MM.1S (cell line): ENCODE data around the gene BPIFB2.

Source experiments
- DNase-seq: peaks from one replicate; pipeline ENCODE4 v3.0.0-alpha.2; 2015
- H2AFZ ChIP-seq: fragments of 300-600 bp; sonication (generic); 2 replicates; pipeline ENCODE4 v1.6.0; 2016; ENCODE audit warnings: antibody characterized with exemption, low read length
- H3F3A ChIP-seq: fragments of 300-600 bp; sonication (generic); 2 replicates; pipeline ENCODE4 v1.6.1; 2016; ENCODE audit warnings: mild to moderate bottlenecking, antibody characterized with exemption, low read length, moderate library complexity, mixed read lengths; ENCODE audit not compliant: insufficient read depth
- H3K27ac ChIP-seq: fragments of 300-600 bp; sonication (generic); 2 replicates; pipeline ENCODE4 v1.5.1; 2016; ENCODE audit warnings: mild to moderate bottlenecking, low read length
- H3K27me3 ChIP-seq: fragments of 300-600 bp; sonication (generic); replicated peaks from 2 replicates; pipeline ENCODE4 v1.6.0; 2016; ENCODE audit warnings: low read length; ENCODE audit not compliant: insufficient read depth
- H3K36me3 ChIP-seq: fragments of 300-600 bp; sonication (generic); replicated peaks from 2 replicates; pipeline ENCODE4 v1.6.1; 2016; ENCODE audit warnings: mild to moderate bottlenecking, low read length, mixed read lengths; ENCODE audit not compliant: insufficient read depth
- H3K4me1 ChIP-seq: fragments of 300-600 bp; sonication (generic); 2 replicates; pipeline ENCODE4 v1.6.1; 2016; ENCODE audit warnings: low read length, mixed read lengths
- H3K4me2 ChIP-seq: fragments of 300-600 bp; sonication (generic); 2 replicates; pipeline ENCODE4 v1.6.0; 2016; ENCODE audit warnings: low read depth, low read length
- H3K4me3 ChIP-seq: fragments of 300-600 bp; sonication (generic); 2 replicates; pipeline ENCODE4 v1.5.1; 2016; ENCODE audit warnings: low read length, mixed read lengths
- H3K79me2 ChIP-seq: fragments of 300-600 bp; sonication (generic); 2 replicates; pipeline ENCODE4 v1.6.1; 2016; ENCODE audit warnings: mixed run types, low read length, mixed read lengths
- H3K9ac ChIP-seq: fragments of 300-600 bp; sonication (generic); 2 replicates; pipeline ENCODE4 v1.6.1; 2016; ENCODE audit warnings: low read length, mixed read lengths
- H3K9me2 ChIP-seq: fragments of 300-600 bp; sonication (generic); replicated peaks from 2 replicates; pipeline ENCODE4 v1.6.1; 2016; ENCODE audit warnings: mild to moderate bottlenecking, low read length, mixed read lengths; ENCODE audit not compliant: insufficient read depth
- H3K9me3 ChIP-seq: fragments of 300-600 bp; sonication (generic); replicated peaks from 2 replicates; pipeline ENCODE4 v1.6.1; 2016; ENCODE audit warnings: mild to moderate bottlenecking, low read length, mixed read lengths; ENCODE audit not compliant: insufficient read depth
- H4K20me1 ChIP-seq: fragments of 300-600 bp; sonication (generic); 2 replicates; pipeline ENCODE4 v1.6.1; 2016; ENCODE audit warnings: mild to moderate bottlenecking, low read length, moderate library complexity, mixed read lengths; ENCODE audit not compliant: insufficient read depth
- EZH2 ChIP-seq: fragments of 300-600 bp; sonication (generic); optimal IDR thresholded peaks from 2 replicates; pipeline ENCODE3; 2017; ENCODE audit warnings: low read depth, mild to moderate bottlenecking, antibody characterized with exemption, low read length, mixed read lengths
- EZH2phosphoT487 ChIP-seq: fragments of 300-600 bp; sonication (generic); IDR thresholded peaks from 2 replicates; pipeline ENCODE4 v1.6.1; 2018; ENCODE audit warnings: antibody characterized with exemption, low read length
- TF ChIP-seq, protein P1 (sequence below): fragments of 300-600 bp; sonication (generic); IDR thresholded peaks from 2 replicates; pipeline ENCODE4 v1.5.1; 2016; ENCODE audit warnings: antibody characterized with exemption, low read length, mixed read lengths

The BPIFB2 gene, protein sequence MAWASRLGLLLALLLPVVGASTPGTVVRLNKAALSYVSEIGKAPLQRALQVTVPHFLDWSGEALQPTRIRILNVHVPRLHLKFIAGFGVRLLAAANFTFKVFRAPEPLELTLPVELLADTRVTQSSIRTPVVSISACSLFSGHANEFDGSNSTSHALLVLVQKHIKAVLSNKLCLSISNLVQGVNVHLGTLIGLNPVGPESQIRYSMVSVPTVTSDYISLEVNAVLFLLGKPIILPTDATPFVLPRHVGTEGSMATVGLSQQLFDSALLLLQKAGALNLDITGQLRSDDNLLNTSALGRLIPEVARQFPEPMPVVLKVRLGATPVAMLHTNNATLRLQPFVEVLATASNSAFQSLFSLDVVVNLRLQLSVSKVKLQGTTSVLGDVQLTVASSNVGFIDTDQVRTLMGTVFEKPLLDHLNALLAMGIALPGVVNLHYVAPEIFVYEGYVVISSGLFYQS

DNA sequence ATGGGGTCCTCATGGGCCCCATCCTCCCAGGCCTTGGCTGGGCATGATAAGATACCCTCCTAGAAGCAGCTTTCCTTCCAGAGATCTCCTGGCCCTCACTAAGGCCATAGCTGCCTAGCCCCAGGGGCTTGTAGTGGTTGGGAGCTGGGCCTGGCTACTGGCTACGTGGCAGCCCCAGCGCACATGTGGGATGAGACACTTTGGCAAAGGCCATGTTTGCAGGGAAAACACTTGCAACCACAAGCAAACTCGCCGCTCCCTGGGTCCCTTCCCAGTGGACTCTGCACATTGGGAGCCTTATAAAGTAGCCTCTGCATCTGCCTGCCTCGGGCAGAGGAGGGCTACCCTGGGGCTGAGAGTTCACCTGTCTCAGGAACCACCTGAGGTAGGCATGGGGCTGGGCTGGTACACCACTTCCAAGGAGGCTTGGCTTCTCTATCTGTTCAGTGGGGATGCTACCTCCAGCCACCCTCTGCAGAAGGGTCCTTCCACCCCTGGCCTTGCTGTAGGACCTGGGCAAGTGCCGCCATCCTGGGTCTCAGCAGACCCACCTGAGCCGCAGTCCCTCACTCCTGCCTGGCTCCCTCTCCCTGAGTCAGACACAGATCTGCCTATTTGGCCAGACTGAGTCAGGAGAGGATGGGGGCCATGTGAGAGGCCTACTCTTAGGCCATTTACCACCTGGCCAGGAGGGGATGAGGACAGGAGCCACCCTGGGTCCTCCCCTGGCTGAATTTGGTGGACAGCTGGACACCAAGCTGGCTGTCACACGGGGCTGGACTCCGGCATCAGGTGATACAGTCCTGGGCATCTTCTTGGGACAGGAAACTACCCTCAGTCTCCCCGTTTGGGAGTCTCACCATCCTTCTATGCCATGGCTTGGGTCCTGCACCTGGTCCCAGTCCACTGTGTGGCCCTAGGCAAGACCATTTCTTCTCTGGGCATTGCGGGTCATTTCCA lies at the start of gene BPIFB2:
TSS of gene BPIFB2 (plus strand) at position 329 of the 960 bp plus-strand sequence. CDS start 871 bp downstream, outside the sequence.
- Histone ChIP-seq H3K27me3 (peaks cover 56% of the 10 kb centered on the region), H2AFZ (no peak within 1 kb of the TSS), H3K4me2 (no peak within 1 kb of the TSS), H3K9ac (no peak within 1 kb of the TSS), H3K4me1 (no peaks in the 10 kb centered on the region), H4K20me1 (no peaks in the 10 kb centered on the region), H3K27ac (no peak within 1 kb of the TSS), H3K79me2 (no peaks in the 10 kb centered on the region), H3K9me3 (no peaks in the 10 kb centered on the region), H3K9me2 (no peaks in the 10 kb centered on the region), H3F3A (no peaks in the 10 kb centered on the region), H3K4me3 (no peak within 1 kb of the TSS), H3K36me3 (no peaks in the 10 kb centered on the region)
- no peak for DNase-seq
- TF ChIP-seq, protein P1, sequence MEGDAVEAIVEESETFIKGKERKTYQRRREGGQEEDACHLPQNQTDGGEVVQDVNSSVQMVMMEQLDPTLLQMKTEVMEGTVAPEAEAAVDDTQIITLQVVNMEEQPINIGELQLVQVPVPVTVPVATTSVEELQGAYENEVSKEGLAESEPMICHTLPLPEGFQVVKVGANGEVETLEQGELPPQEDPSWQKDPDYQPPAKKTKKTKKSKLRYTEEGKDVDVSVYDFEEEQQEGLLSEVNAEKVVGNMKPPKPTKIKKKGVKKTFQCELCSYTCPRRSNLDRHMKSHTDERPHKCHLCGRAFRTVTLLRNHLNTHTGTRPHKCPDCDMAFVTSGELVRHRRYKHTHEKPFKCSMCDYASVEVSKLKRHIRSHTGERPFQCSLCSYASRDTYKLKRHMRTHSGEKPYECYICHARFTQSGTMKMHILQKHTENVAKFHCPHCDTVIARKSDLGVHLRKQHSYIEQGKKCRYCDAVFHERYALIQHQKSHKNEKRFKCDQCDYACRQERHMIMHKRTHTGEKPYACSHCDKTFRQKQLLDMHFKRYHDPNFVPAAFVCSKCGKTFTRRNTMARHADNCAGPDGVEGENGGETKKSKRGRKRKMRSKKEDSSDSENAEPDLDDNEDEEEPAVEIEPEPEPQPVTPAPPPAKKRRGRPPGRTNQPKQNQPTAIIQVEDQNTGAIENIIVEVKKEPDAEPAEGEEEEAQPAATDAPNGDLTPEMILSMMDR: no peak
- no peak for TF ChIP-seq EZH2
- TF ChIP-seq EZH2phosphoT487: no peak

DNA sequence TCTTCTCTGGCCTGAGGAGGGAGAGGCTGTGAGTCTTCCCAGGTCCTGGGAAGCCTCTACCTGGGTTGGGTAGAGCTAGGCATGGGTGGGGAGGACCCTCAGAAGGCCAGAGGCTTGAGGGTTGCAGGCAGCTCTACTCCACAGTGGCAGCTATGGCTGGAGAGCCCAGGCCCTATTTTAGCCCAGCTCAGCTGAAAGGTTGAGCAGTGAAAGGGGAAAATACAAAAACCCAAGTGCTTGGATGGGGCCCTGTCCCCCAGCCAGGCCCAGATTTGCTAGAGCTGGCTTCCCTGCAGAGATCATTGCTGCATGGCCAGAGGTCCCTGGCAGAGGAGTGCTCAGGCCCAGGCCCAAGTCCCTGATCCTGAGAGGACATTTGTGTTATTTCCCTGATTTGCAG lies 48.9 kb upstream of the BPIFB2 start:
- Histone ChIP-seq H3K4me2 (no peak overlapping the region), H2AFZ (no peak overlapping the region), H3K27ac (no peak overlapping the region), H3F3A (no peaks in the 10 kb centered on the region), H3K9me3 (no peaks in the 10 kb centered on the region), H3K9ac (no peak overlapping the region), H4K20me1 (no peaks in the 10 kb centered on the region), H3K4me1 (no peaks in the 10 kb centered on the region), H3K9me2 (no peaks in the 10 kb centered on the region), H3K36me3 (no peaks in the 10 kb centered on the region), H3K4me3 (no peak overlapping the region), H3K27me3 (0 out of 2 replicates have a peak, but pooled peaks cover 5% of the 10 kb centered on the region), H3K79me2 (no peaks in the 10 kb centered on the region)
- DNase-seq: no peak
- TF ChIP-seq EZH2 (no peak), EZH2phosphoT487 (no peak)
- TF ChIP-seq, protein P1: no peak

DNA sequence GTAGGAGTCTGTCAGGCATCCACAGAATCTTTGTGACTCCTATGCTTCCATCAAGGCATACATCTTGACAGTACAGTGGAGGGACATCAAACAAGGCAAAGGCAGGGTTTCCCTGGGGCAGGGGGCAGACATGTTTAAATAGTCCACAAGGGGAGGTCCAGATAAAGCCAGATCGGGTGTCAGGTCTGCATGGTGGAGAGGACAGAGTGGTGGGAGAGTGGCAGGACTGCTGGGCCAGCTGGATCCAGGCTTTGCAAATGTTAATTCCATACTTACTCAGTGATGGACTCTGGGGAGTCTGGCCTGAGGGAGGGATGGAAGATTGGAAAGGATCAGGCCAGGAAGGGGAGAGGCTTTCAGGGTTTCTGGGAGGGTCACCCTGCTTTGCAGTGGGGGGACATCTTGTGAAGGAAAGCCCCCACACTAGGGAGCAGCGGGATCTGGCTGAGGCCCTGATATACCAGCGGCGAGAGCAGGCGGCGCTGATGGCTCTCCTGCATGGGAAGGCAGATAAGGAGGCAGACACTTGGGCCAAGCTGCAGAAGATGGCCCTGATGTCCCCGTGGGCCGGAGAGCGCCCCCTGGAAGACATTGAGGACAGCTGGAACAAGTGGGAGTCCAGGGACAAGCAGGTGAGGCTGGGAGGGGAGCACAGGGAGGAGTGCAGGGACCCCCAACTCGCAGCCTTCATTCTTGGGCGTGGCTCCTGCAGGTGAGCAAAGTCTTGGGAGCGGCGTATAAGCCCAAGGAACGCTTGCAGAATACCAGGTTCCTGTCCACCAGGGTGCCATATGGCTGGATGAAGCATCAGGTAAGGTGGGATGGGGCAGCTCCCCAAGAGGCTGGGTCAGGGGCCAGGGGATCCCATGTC lies 47.9 kb upstream of the BPIFB2 start:
- H3K4me3 ChIP-seq: no peak overlapping the region
- 0 out of 2 replicates have a peak, but pooled peaks cover 5% of the 10 kb centered on the region for H3K27me3 ChIP-seq
- no peaks in the 10 kb centered on the region for H4K20me1 ChIP-seq
- H3K4me1 ChIP-seq: no peaks in the 10 kb centered on the region
- no peaks in the 10 kb centered on the region for H3F3A ChIP-seq
- no peaks in the 10 kb centered on the region for H3K9me2 ChIP-seq
- no peak overlapping the region for H3K27ac ChIP-seq
- H2AFZ ChIP-seq: no peak overlapping the region
- DNase-seq: no peak
- H3K79me2 ChIP-seq: no peaks in the 10 kb centered on the region
- TF ChIP-seq, protein P1: no peak
- TF ChIP-seq EZH2phosphoT487 (no peak), EZH2 (no peak)
- H3K36me3 ChIP-seq: no peaks in the 10 kb centered on the region
- H3K9me3 ChIP-seq: no peaks in the 10 kb centered on the region
- H3K4me2 ChIP-seq: no peak overlapping the region
- no peak overlapping the region for H3K9ac ChIP-seq
